Activated CD4-positive, alpha-beta T cell treated with anti-CD3 and anti-CD28 coated beads, Interleukin-2, amount 10 ng/mL, durations not matched to agents 7 days and 5 days (primary cell): Measurements from ENCODE around the gene GPS1. TPM values are rescaled to one million over a fixed set of nuclear protein-coding genes. Genes with fewer than 3 reads are reported as not detected.

ENCODE experiments used
- CTCF ChIA-PET: fragments of 350-600 bp; sonication (Branson Sonifier 250); formaldehyde crosslinking; loops from one replicate; lab custom pipeline; 2021; ENCODE audit warnings: antibody characterized with exemption; lab: Charles Lee
- POLR2A ChIA-PET: fragments of 350-600 bp; sonication (Branson Sonifier 250); formaldehyde crosslinking; loops from one replicate; lab custom pipeline; 2021; ENCODE audit warnings: antibody characterized with exemption; lab: Charles Lee
- DNase-seq: peaks from one replicate; pipeline ENCODE4 v3.0.0-alpha.2; 2020
- H3K27ac Mint-ChIP-seq: one replicate; pipeline ENCODE4 v1.8.0; 2021; ENCODE audit warnings: mild to moderate bottlenecking, moderate library complexity, mixed read lengths
- H3K27me3 Mint-ChIP-seq: one replicate; pipeline ENCODE4 v1.8.0; 2021; ENCODE audit warnings: mixed read lengths
- H3K36me3 Mint-ChIP-seq: one replicate; pipeline ENCODE4 v1.8.0; 2021; ENCODE audit warnings: low read depth, mixed read lengths
- H3K4me1 Mint-ChIP-seq: one replicate; pipeline ENCODE4 v1.8.0; 2021; ENCODE audit warnings: mixed read lengths
- H3K4me3 Mint-ChIP-seq: one replicate; pipeline ENCODE4 v1.8.0; 2021; ENCODE audit warnings: mild to moderate bottlenecking, moderate library complexity, mixed read lengths
- H3K9me3 Mint-ChIP-seq: one replicate; pipeline ENCODE4 v1.8.0; 2021; ENCODE audit warnings: mixed read lengths
- total RNA-seq, 2 experiments: library from RNA; stranded (reverse); gene quantifications; one replicate each; pipeline ENCODE4 v1.2.3, GENCODE V29; 2021

The GPS1 gene
- total RNA-seq, 2 experiments from 2014 or later: 78.5 to 92.1 TPM

DNA sequence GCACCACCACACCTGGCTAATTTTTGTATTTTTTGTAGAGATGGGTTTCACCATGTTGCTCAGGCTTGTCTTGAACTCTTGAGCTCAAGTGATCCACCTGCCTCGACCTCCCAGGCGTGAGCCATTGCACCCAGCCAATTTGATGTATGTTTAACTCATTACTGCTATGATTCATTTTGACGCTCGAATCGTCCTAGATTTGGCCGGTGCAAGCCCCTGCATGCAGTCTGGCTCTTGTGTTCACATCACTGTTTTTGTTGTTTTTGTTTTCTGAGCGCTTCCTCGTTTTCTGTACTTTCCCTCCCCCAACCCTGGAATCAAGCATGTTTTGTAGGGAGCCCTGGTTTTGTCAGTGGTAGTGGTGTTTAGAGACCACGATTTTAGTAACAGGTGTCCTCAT is 21.7 kb downstream of the GPS1 start:
- Mint-ChIP-seq H3K4me3 (no peak overlapping the region), H3K4me1 (no peaks in the 10 kb centered on the region), H3K9me3 (no peaks in the 10 kb centered on the region), H3K27me3 (peaks cover 2% of the 10 kb centered on the region), H3K27ac (no peak overlapping the region), H3K36me3 (peaks cover 4% of the 10 kb centered on the region)
- no peak for DNase-seq
- POLR2A ChIA-PET: interaction anchor here (0.7 kb wide), 1 partner anchor 129 kb away, joined by 5 read pairs; no protein-coding TSS in a partner anchor
- CTCF ChIA-PET: interaction anchor here (0.7 kb wide), 1 partner anchor 36 kb away, joined by 3 read pairs; the partner anchor contains the start of gene DCXR

DNA sequence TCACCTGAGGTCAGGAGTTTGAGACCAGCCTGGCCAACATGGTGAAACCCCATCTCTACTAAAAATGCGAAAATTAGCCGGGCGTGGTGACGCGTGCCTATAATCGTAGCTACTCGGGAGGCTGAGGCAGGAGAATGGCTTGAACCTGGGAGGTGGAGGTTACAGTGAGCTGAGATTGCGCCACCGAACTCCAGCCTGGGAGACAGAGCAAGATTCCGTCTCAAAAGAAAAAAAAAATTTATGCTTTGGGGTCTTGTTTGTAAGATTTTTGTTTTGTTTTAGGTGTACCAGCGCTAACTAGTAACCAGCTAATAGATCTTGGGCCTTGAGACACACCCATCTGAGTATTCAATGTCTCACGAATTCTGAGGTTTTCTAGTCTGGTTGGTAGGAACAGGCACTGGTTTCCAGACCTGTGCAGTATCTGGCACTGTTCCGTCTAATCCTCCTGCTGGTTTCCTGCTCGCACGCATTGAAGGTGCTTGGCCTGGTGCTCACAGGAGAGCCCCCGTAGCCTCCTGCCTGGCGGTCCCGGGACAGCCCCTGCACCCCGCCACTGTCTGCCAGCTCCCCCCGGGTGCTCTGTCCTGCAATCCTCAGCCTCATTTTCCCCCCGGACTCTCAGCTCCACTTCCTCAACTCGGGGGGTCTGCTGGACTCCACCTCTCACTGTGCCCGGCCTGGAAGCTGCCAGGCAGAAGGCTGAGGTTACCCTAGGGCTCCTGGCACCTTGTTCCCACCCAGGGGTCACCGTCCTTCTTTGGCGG is 24.5 kb downstream of the GPS1 start:
- ChIA-PET POLR2A (interaction anchor here (0.5 kb wide), 1 partner anchor 74 kb away, joined by 6 read pairs; no protein-coding TSS in a partner anchor), CTCF (interaction anchor here (1.1 to 1.5 kb wide), 4 partner anchors 9 to 39 kb away, joined by 3 read pairs; partner anchors contain the start of gene DCXR)
- no peaks in the 10 kb centered on the region for H3K9me3 Mint-ChIP-seq

GRCh38 chr17:82076785-82077591 is 25.3 kb downstream of the GPS1 start:
- peaks cover 6% of the 10 kb centered on the region for H3K36me3 Mint-ChIP-seq
- H3K9me3 Mint-ChIP-seq: no peaks in the 10 kb centered on the region
- H3K27ac Mint-ChIP-seq: no peak overlapping the region
- DNase-seq: no peak
- ChIA-PET CTCF (interaction anchor here (0.5 to 1.5 kb wide), 5 partner anchors 10 to 423 kb away, joined by 3 to 4 read pairs (median 3); no protein-coding TSS in a partner anchor), POLR2A (interaction anchor here (0.5 kb wide), 1 partner anchor 75 kb away, joined by 6 read pairs; no protein-coding TSS in a partner anchor)
- peaks cover 2% of the 10 kb centered on the region for H3K27me3 Mint-ChIP-seq
- H3K4me1 Mint-ChIP-seq: no peaks in the 10 kb centered on the region
- no peak overlapping the region for H3K4me3 Mint-ChIP-seq

More for the DNA sequence above, 24.5 kb downstream of the GPS1 start:
- no peak for DNase-seq
- H3K4me1 Mint-ChIP-seq: no peaks in the 10 kb centered on the region
- H3K27me3 Mint-ChIP-seq: peaks cover 2% of the 10 kb centered on the region
- peaks cover 6% of the 10 kb centered on the region for H3K36me3 Mint-ChIP-seq
- no peak overlapping the region for H3K27ac Mint-ChIP-seq
- no peak overlapping the region for H3K4me3 Mint-ChIP-seq

DNA sequence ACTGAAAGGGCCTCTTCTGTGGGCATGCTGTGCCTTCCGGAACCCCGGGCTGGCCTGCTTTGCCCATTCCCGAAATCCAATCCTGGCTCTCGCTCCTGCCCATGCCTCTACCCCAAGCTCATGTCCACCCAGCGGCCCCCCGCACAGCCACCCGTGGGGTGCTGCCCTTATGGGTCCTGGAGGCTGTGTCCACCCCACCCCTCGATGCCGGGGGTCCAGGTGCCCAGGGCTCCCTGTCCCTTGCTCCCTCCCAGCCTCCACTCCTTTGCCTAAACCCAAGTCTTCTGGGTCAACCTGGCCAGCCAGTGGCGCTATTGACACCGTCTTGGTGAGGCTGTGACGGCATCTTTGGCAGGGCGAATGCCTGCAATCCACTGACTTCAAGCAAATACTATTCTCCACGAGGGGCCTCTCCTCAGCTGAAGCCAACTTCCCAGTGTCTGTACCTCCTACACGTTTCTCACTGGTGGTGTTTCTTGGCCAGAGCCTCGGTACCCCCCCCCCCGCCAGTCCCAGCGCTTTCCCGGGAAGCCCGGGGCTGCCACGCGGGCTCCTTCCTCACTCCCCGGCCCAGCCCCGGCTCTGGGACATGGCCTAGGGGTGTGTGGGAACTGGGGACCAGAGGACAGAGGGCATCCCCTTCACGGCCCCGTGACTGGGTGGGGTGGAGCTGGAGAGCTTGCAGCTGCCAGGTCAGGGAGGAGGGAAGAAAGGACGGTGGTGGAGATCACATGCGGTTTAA is 26.1 kb downstream of the GPS1 start:
- DNase-seq: no peak
- Mint-ChIP-seq H3K4me3 (no peak overlapping the region), H3K4me1 (no peaks in the 10 kb centered on the region), H3K36me3 (peaks cover 6% of the 10 kb centered on the region), H3K9me3 (no peaks in the 10 kb centered on the region), H3K27ac (no peak overlapping the region), H3K27me3 (peaks cover 2% of the 10 kb centered on the region)
- ChIA-PET CTCF (interaction anchor here (0.7 to 1.5 kb wide), 3 partner anchors 11 to 48 kb away, joined by 3 to 4 read pairs (median 3); no protein-coding TSS in a partner anchor), POLR2A (interaction anchor here (0.6 kb wide), 1 partner anchor 92 kb away, joined by 5 read pairs; no protein-coding TSS in a partner anchor)

DNA sequence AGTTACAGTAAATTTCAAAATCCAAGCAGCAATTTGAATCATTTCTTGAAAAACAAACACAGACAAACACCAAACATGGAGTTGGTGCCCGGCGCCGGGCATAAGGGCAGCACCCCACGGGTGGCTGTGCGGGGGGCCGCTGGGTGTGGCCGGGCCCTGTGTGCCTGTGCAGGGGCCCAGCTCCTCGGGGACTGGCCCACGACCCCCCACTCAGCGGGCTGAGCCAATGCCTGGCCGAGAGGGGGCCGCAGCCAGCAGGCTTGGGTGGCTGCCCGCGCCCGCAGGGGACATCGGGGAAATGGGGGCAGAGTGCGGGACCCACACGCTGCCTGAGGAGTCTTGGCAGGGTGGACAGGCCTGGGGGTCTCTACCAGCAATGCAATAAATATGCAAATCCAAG is 26.7 kb downstream of the GPS1 start:
- ChIA-PET CTCF (no interaction called here), POLR2A (interaction anchor here (0.6 kb wide), 1 partner anchor 93 kb away, joined by 5 read pairs; no protein-coding TSS in a partner anchor)
- H3K27me3 Mint-ChIP-seq: peaks cover 2% of the 10 kb centered on the region
- no peak overlapping the region for H3K27ac Mint-ChIP-seq
- H3K36me3 Mint-ChIP-seq: peaks cover 9% of the 10 kb centered on the region
- no peaks in the 10 kb centered on the region for H3K9me3 Mint-ChIP-seq
- no peak for DNase-seq
- H3K4me1 Mint-ChIP-seq: no peaks in the 10 kb centered on the region
- H3K4me3 Mint-ChIP-seq: no peak overlapping the region

GRCh38 chr17:82079001-82079677 is 27.4 kb downstream of the GPS1 start:
- no peak for DNase-seq
- CTCF ChIA-PET: interaction anchor here (1.0 kb wide), 1 partner anchor 10 kb away, joined by 3 read pairs; no protein-coding TSS in a partner anchor

DNA sequence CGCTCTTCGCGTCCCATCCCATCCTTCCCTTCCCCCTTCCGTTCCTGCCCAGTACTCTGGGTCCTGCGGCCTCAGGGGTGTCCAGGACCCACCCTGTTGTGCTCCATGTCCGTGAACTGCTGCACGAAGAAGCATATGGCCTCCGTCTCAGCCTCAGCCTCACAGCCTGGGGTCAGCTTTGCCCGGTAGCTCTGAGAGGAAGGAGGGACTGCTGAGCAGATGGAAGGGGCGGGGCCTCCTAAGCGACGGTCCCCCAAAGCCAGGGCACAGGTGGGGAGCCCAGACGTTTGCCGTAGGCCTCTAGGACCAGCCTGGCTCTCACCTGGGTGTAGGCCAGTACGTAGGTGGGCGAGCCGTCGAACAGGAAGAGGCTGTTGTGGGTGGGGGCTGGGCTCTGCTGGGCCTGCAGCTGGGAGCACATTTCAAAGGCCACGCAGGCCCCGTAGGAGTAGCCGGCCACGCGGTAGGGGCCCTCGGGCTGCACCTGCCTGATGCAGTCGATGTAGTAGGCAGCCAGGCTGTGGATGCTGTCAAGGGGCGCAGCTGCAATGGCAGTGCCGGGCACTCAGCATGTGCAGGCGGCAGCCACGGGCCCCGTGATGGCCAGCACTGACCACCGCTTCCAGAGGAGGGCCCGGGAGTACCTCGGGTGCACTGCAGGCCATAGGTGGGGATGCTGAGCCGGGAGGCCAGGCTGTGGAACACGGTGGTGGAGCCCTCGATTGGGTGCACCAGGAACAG is 28.5 kb downstream of the GPS1 start:
- no peak for DNase-seq
- no peak overlapping the region for H3K27ac Mint-ChIP-seq
- peaks cover 14% of the 10 kb centered on the region for H3K36me3 Mint-ChIP-seq
- H3K27me3 Mint-ChIP-seq: no peaks in the 10 kb centered on the region
- H3K4me1 Mint-ChIP-seq: no peaks in the 10 kb centered on the region
- ChIA-PET CTCF (interaction anchor here (0.6 to 1.2 kb wide), 3 partner anchors 11 to 121 kb away, joined by 3 read pairs; no protein-coding TSS in a partner anchor), POLR2A (no interaction called here)
- no peaks in the 10 kb centered on the region for H3K9me3 Mint-ChIP-seq
- no peak overlapping the region for H3K4me3 Mint-ChIP-seq

More at GRCh38 chr17:82079001-82079677, 27.4 kb downstream of the GPS1 start:
- peaks cover 2% of the 10 kb centered on the region for H3K27me3 Mint-ChIP-seq
- no peaks in the 10 kb centered on the region for H3K9me3 Mint-ChIP-seq
- POLR2A ChIA-PET: no interaction called here
- no peak overlapping the region for H3K27ac Mint-ChIP-seq
- H3K4me3 Mint-ChIP-seq: no peak overlapping the region
- peaks cover 10% of the 10 kb centered on the region for H3K36me3 Mint-ChIP-seq
- H3K4me1 Mint-ChIP-seq: no peaks in the 10 kb centered on the region

- H3K9me3 Mint-ChIP-seq: no peaks in the 10 kb centered on the region
- H3K27me3 Mint-ChIP-seq: no peaks in the 10 kb centered on the region
- H3K27ac Mint-ChIP-seq: no peak overlapping the region
- H3K36me3 Mint-ChIP-seq: peaks cover 14% of the 10 kb centered on the region
- no peaks in the 10 kb centered on the region for H3K4me1 Mint-ChIP-seq
- POLR2A ChIA-PET: no interaction called here
- CTCF ChIA-PET: interaction anchor here (1.2 kb wide), 1 partner anchor 121 kb away, joined by 3 read pairs; no protein-coding TSS in a partner anchor
- no peak for DNase-seq
- H3K4me3 Mint-ChIP-seq: no peak overlapping the region
Measured at GRCh38 chr17:82080789-82081464, 29.2 kb downstream of the GPS1 start.

- Mint-ChIP-seq H3K27me3 (no peaks in the 10 kb centered on the region), H3K4me1 (no peaks in the 10 kb centered on the region), H3K4me3 (no peak overlapping the region), H3K36me3 (peaks cover 14% of the 10 kb centered on the region), H3K27ac (no peak overlapping the region), H3K9me3 (no peaks in the 10 kb centered on the region)
- POLR2A ChIA-PET: no interaction called here
- no peak for DNase-seq
- CTCF ChIA-PET: interaction anchor here (1.2 kb wide), 1 partner anchor 122 kb away, joined by 3 read pairs; no protein-coding TSS in a partner anchor
Measured at GRCh38 chr17:82081546-82081945, 29.8 kb downstream of the GPS1 start.

DNA sequence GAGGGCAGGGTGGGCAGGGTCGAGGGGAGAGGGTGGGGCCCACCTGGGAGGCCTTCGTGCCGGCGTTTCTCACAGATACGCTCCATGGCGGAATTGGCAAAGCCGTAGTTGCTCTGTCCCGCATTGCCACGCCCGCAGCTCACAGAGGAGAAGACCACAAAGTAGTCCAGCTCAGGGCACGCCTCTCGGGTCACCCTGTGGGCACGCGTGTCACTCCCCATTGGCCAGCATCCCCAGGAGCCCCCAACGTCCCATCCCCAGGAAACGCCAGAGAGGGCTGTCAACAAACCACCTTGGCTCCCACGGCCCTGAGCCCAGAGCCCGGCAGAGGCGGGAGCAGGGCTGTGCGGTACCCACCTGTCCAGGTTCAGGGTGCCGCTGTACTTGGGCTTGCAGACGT is 30.3 kb downstream of the GPS1 start:
- ChIA-PET POLR2A (no interaction called here), CTCF (no interaction called here)

GRCh38 chr17:82082456-82082855 is 30.8 kb downstream of the GPS1 start:
- Mint-ChIP-seq H3K4me1 (no peaks in the 10 kb centered on the region), H3K27ac (no peak overlapping the region), H3K27me3 (no peaks in the 10 kb centered on the region), H3K36me3 (peaks cover 14% of the 10 kb centered on the region), H3K9me3 (no peaks in the 10 kb centered on the region), H3K4me3 (no peak overlapping the region)
- ChIA-PET POLR2A (no interaction called here), CTCF (no interaction called here)
- DNase-seq: no peak

More for the DNA sequence above, 30.3 kb downstream of the GPS1 start:
- Mint-ChIP-seq H3K36me3 (peaks cover 14% of the 10 kb centered on the region), H3K27me3 (no peaks in the 10 kb centered on the region), H3K9me3 (no peaks in the 10 kb centered on the region), H3K4me3 (no peak overlapping the region), H3K27ac (no peak overlapping the region), H3K4me1 (no peaks in the 10 kb centered on the region)
- no peak for DNase-seq
